HepG2 (cell line): ENCODE results near the gene FNDC7. TPM values are rescaled to one million over a fixed set of nuclear protein-coding genes. Genes with fewer than 3 reads are reported as not detected.

Experiments used
- ATAC-seq: fragments of 200-7000 bp; cut with Tn5 transposase; 3 replicates; pipeline ENCODE4 v1.9.1; 2020; ENCODE audit warnings: mild to moderate bottlenecking, moderate library complexity
- BruUV-seq: library from RNA; stranded (reverse); fragments of 400-500 nt; replicated peaks from 2 replicates; lab custom pipeline; 2021; lab: Mats Ljungman, UMichigan
- CTCF ChIA-PET: fragments of 300-600 bp; formaldehyde crosslinking; extraction: SDS; loops from one replicate; lab custom pipeline; 2021; ENCODE audit warnings: low total read pairs, inconsistent platforms, low intra/inter-chr PET ratio; lab: Yijun Ruan, JAX
- POLR2A ChIA-PET: fragments of 350-600 bp; sonication (Branson Sonifier 250); formaldehyde crosslinking; loops from one replicate; lab custom pipeline; 2020; ENCODE audit warnings: antibody characterized with exemption, inconsistent platforms; lab: Yijun Ruan, JAX
- DNase-seq: peaks from one replicate; pipeline ENCODE4 v3.0.0-alpha.2; 2015; ENCODE audit warnings: low spot score
- FAIRE-seq: peaks from 3 replicates; lab custom pipeline; 2011; peaks lifted over from hg19 to GRCh38; lab: Jason Lieb, UNC
- H2AFZ ChIP-seq: one replicate; pipeline ENCODE4 v1.6.1; 2011; ENCODE audit warnings: low read length, inconsistent platforms
- H3K27ac ChIP-seq: fragments of 300-600 bp; 3 replicates; pipeline ENCODE4 v1.8.0; 2011; ENCODE audit warnings: mixed run types, mild to moderate bottlenecking, mixed read lengths, low read length, inconsistent platforms; ENCODE audit not compliant: insufficient read depth; ENCODE audit errors: extremely low read length
- H3K27me3 ChIP-seq, 2 experiments: fragments of 200-600 bp in 1 of 2; 2 replicates in 1 of 2; 3 replicates in 1 of 2; pipeline versions ENCODE4 v1.6.0 to v1.8.0; 2011; ENCODE audit warnings: low read length in 2 of 2, mild to moderate bottlenecking in 2 of 2, moderate library complexity in 2 of 2, inconsistent platforms in 1 of 2; ENCODE audit not compliant: insufficient read depth in 2 of 2, control insufficient read depth in 1 of 2
- H3K36me3 ChIP-seq, 2 experiments: fragments of 200-600 bp in 1 of 2; replicated peaks in 1 of 2; 2 replicates in 1 of 2; 3 replicates in 1 of 2; pipeline versions ENCODE4 v1.5.1 to v1.8.0; 2011; ENCODE audit warnings: low read length in 2 of 2, inconsistent platforms in 1 of 2; ENCODE audit not compliant: insufficient read depth in 2 of 2, control insufficient read depth in 1 of 2
- H3K4me1 ChIP-seq: 2 replicates; pipeline ENCODE4 v1.5.1; 2012; ENCODE audit warnings: low read length, inconsistent platforms; ENCODE audit not compliant: insufficient read depth
- H3K4me2 ChIP-seq: 2 replicates; pipeline ENCODE4 v1.6.0; 2011; ENCODE audit warnings: low read depth, low read length, inconsistent platforms
- H3K4me3 ChIP-seq, 3 experiments: fragments of 200-600 bp in 1 of 3; sonication (generic), shearing (Covaris generic) in 1 of 3; replicated peaks in 1 of 3; 2 replicates each; pipeline ENCODE4 v1.5.1; 2011 to 2016; ENCODE audit warnings: low read length in 3 of 3, inconsistent platforms in 2 of 3, low read depth in 2 of 3, mild to moderate bottlenecking in 2 of 3, control low read depth in 1 of 3, mixed read lengths in 1 of 3; ENCODE audit not compliant: insufficient read depth in 1 of 3
- H3K79me2 ChIP-seq: one replicate; pipeline ENCODE4 v1.6.1; 2011; ENCODE audit warnings: low read length, inconsistent platforms; ENCODE audit not compliant: insufficient read depth
- H3K9ac ChIP-seq: 2 replicates; pipeline ENCODE4 v1.6.0; 2011; ENCODE audit warnings: mild to moderate bottlenecking, low read depth, low read length, inconsistent platforms; ENCODE audit not compliant: insufficient read depth
- H3K9me3 ChIP-seq: 2 replicates; pipeline ENCODE4 v1.5.1; 2012; ENCODE audit warnings: mild to moderate bottlenecking, low read length
- H4K20me1 ChIP-seq: 2 replicates; pipeline ENCODE4 v1.6.0; 2011; ENCODE audit warnings: inconsistent platforms, mild to moderate bottlenecking, low read length, moderate library complexity; ENCODE audit not compliant: insufficient read depth
- ARHGAP35 ChIP-seq: sonication (generic); formaldehyde crosslinking; IDR thresholded peaks from 2 replicates; pipeline ENCODE4 v1.9.0; 2022; ENCODE audit warnings: mild to moderate bottlenecking, inconsistent platforms, moderate library complexity, missing genetic modification reagents, borderline replicate concordance
- ETV5 ChIP-seq: IDR thresholded peaks from 2 replicates; pipeline ENCODE4 v1.6.1; 2018; ENCODE audit warnings: missing biosample characterization, missing genetic modification reagents, inconsistent platforms, borderline replicate concordance
- PHF21A ChIP-seq: sonication (generic); formaldehyde crosslinking; IDR thresholded peaks from 2 replicates; pipeline ENCODE4 v1.5.0; 2020; ENCODE audit warnings: mild to moderate bottlenecking, missing genetic modification reagents
- POLR2A ChIP-seq, 2 experiments: IDR thresholded peaks; 2 replicates each; pipeline ENCODE4 v1.6.1; 2011; ENCODE audit warnings: low read depth in 2 of 2, low read length in 2 of 2, mild to moderate bottlenecking in 1 of 2, moderate library complexity in 1 of 2; ENCODE audit not compliant: insufficient read depth in 1 of 2
- ZSCAN20 ChIP-seq: sonication (generic); formaldehyde crosslinking; IDR thresholded peaks from 2 replicates; pipeline ENCODE4 v1.4.0; 2020; ENCODE audit warnings: missing genetic modification reagents, mild to moderate bottlenecking, borderline replicate concordance
- whole genome bisulfite sequencing: methylation state at CpG from one replicate; pipeline ENCODE4 v1.1.6; 2017; ENCODE audit warnings: low lambda C conversion rate; 5-methylcytosine and 5-hydroxymethylcytosine counted together
- in situ Hi-C: cut with HindIII; loops from 2 replicates; pipeline ENCODE4 v1.10.0; 2017; ENCODE audit warnings: low pct_unique_long_range_greater_than_20kb; ENCODE audit not compliant: extremely low pct_ligation_motif_present
- intact Hi-C: fragments of 100-400 bp; cut with micrococcal nuclease; formaldehyde crosslinking; loops from one replicate; pipeline ENCODE4 v1.10.0; 2022; ENCODE audit not compliant: unreplicated experiment
- polyA plus RNA-seq, 8 experiments: library from polyadenylated mRNA; depleted of rRNA in 3 of 8; stranded (reverse) in 7 of 8; unstranded in 1 of 8; fragments of >200 nt; fragmentation: Illumina TruSeq in 4 of 8; extraction: Trizol in 4 of 8; gene quantifications; 2 replicates each; pipeline versions ENCODE4 v1.2.1 to v1.2.3, GENCODE V29; 2011 to 2016; ENCODE audit warnings: low read depth in 4 of 8, missing spikeins in 1 of 8, mixed read lengths in 1 of 8; ENCODE audit not compliant: insufficient read depth in 1 of 8
- total RNA-seq, 5 experiments: library from RNA; depleted of rRNA; stranded (reverse); fragments of >200 nt; fragmentation: Illumina TruSeq; extraction: Trizol; gene quantifications; 2 replicates each; pipeline ENCODE4 v1.2.3, GENCODE V29; 2016; ENCODE audit warnings: low read depth in 1 of 5
- TF ChIP-seq, protein P1 (sequence below): sonication (generic); formaldehyde crosslinking; IDR thresholded peaks from 2 replicates; pipeline ENCODE4 v1.5.0; 2020; ENCODE audit warnings: mild to moderate bottlenecking, missing genetic modification reagents, borderline replicate concordance

FNDC7 gene
- total and polyA plus RNA-seq, 2 of the 13 experiments (the other 11 are each of a cell fraction or from before 2014, with no cell fraction given) = 0.03 TPM; not detected in 1

DNA sequence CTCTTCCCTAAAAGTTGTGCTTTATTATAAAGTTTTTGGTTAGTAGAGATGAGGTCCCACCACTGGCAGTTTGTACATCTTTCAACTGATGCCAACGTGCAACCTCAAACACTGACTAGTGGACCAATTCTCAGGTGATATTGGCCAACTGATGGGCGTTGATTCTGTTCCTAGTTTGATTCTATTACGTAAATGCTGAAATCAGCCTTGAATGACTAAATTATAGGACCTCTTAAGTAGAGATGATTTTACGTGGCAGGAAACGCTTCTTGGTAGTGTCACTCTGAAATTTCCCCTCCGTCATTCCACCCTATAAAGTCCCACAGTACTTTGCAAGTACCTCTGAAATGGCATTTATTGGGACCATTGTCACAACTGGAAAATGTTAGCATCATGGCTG, 8.8 kb upstream of the FNDC7 start:
- no peak overlapping the region for H3K9ac ChIP-seq
- no peak overlapping the region for H3K27ac ChIP-seq
- intact Hi-C loops (no loop called here), in situ Hi-C loops (no loop called here)
- TF ChIP-seq PHF21A (CRISPR knock-in tag) (no peak), ZSCAN20 (CRISPR knock-in tag) (no peak), ETV5 (no peak), POLR2A (IDR thresholded peaks at IDR 0.05; ENCODE audit: insufficient read depth in 1 of 2, low read depth in 2 of 2, low read length in 2 of 2) (no peak), ARHGAP35 (CRISPR knock-in tag) (no peak)
- TF ChIP-seq, protein P1, sequence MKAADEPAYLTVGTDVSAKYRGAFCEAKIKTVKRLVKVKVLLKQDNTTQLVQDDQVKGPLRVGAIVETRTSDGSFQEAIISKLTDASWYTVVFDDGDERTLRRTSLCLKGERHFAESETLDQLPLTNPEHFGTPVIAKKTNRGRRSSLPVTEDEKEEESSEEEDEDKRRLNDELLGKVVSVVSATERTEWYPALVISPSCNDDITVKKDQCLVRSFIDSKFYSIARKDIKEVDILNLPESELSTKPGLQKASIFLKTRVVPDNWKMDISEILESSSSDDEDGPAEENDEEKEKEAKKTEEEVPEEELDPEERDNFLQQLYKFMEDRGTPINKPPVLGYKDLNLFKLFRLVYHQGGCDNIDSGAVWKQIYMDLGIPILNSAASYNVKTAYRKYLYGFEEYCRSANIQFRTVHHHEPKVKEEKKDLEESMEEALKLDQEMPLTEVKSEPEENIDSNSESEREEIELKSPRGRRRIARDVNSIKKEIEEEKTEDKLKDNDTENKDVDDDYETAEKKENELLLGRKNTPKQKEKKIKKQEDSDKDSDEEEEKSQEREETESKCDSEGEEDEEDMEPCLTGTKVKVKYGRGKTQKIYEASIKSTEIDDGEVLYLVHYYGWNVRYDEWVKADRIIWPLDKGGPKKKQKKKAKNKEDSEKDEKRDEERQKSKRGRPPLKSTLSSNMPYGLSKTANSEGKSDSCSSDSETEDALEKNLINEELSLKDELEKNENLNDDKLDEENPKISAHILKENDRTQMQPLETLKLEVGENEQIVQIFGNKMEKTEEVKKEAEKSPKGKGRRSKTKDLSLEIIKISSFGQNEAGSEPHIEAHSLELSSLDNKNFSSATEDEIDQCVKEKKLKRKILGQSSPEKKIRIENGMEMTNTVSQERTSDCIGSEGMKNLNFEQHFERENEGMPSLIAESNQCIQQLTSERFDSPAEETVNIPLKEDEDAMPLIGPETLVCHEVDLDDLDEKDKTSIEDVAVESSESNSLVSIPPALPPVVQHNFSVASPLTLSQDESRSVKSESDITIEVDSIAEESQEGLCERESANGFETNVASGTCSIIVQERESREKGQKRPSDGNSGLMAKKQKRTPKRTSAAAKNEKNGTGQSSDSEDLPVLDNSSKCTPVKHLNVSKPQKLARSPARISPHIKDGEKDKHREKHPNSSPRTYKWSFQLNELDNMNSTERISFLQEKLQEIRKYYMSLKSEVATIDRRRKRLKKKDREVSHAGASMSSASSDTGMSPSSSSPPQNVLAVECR = no peak
- no peak for DNase-seq
- CTCF ChIA-PET = no interaction called here
- no peak for ATAC-seq
- no peaks in the 10 kb centered on the region for H3K4me1 ChIP-seq
- no TSS peak for BruUV-seq
- H3K4me2 ChIP-seq = no peak overlapping the region
- peaks cover 5 to 16% of the 10 kb centered on the region in 2 experiments; a peak in 4 of 5 replicates for H3K36me3 ChIP-seq
- H3K27me3 ChIP-seq = no peaks in the 10 kb centered on the region; a peak in 2 of 5 replicates
- H2AFZ ChIP-seq = no peak overlapping the region
- H4K20me1 ChIP-seq = no peaks in the 10 kb centered on the region
- 90% methylated on average over 6 of the region's 6 CpGs for WGBS
- FAIRE-seq = no peak
- no peak overlapping the region for H3K4me3 ChIP-seq
- no peaks in the 10 kb centered on the region for H3K79me2 ChIP-seq
- no peaks in the 10 kb centered on the region for H3K9me3 ChIP-seq
- POLR2A ChIA-PET = interaction anchor here (2.3 kb wide), 1 partner anchor 12 kb away, joined by 11 read pairs; the partner anchor contains the start of gene PRPF38B
